Mammary epithelial cell (primary cell): ENCODE measurements around the gene SUMF1.

Experiments used
- EZH2 ChIP-seq: IDR thresholded peaks from 2 replicates; pipeline ENCODE4 v1.6.1; 2012; ENCODE audit warnings: low read length, inconsistent platforms, borderline replicate concordance
- TF ChIP-seq, protein P1 (sequence below), 2 donors: IDR thresholded peaks in 1 of 2; conservative IDR thresholded peaks in 1 of 2; 2 replicates each; pipeline ENCODE4 v1.5.1; 2011 to 2012; ENCODE audit warnings: inconsistent platforms in 2 of 2, low read length in 2 of 2, mild to moderate bottlenecking in 2 of 2, control low read depth in 1 of 2, low read depth in 1 of 2; ENCODE audit not compliant: insufficient read depth in 1 of 2; ENCODE audit errors: extremely low read depth in 1 of 2

DNA sequence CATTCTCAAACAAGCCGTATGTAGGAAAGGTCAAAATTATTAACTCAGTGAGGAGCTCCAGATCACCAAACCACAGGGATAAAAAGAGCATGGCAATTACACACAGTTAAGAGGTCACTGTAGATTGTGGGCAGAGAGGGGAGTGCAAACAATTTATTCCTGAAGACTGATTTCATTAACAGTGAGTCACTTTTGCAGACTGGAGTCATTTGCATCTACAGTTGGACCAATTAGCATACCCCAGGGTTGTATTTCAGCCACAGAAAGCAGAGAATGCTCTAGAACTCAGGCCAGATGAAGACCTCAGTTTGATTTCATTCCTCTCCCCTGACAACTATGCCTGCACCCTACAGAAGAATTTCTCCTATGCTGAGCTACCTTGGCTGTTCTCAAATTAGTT, 123.8 kb downstream of the SUMF1 start:
- TF ChIP-seq, protein P1, sequence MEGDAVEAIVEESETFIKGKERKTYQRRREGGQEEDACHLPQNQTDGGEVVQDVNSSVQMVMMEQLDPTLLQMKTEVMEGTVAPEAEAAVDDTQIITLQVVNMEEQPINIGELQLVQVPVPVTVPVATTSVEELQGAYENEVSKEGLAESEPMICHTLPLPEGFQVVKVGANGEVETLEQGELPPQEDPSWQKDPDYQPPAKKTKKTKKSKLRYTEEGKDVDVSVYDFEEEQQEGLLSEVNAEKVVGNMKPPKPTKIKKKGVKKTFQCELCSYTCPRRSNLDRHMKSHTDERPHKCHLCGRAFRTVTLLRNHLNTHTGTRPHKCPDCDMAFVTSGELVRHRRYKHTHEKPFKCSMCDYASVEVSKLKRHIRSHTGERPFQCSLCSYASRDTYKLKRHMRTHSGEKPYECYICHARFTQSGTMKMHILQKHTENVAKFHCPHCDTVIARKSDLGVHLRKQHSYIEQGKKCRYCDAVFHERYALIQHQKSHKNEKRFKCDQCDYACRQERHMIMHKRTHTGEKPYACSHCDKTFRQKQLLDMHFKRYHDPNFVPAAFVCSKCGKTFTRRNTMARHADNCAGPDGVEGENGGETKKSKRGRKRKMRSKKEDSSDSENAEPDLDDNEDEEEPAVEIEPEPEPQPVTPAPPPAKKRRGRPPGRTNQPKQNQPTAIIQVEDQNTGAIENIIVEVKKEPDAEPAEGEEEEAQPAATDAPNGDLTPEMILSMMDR (conservative IDR thresholded peaks at IDR 0.05 in 1 of 2, IDR thresholded peaks at IDR 0.05 in 1 of 2; ENCODE audit: extremely low read depth in 1 of 2, insufficient read depth in 1 of 2, low read depth in 1 of 2, low read length in 2 of 2): no peak
- TF ChIP-seq EZH2: no peak
